Activated naive CD8-positive, alpha-beta T cell (primary cell): Measurements from ENCODE around the gene SMAP2.

Source experiments
- H3K27ac Mint-ChIP-seq: one replicate; pipeline ENCODE4 v1.8.0; 2021; ENCODE audit warnings: mixed read lengths
- H3K27me3 Mint-ChIP-seq: one replicate; pipeline ENCODE4 v1.8.0; 2021; ENCODE audit warnings: mixed read lengths
- H3K36me3 Mint-ChIP-seq: one replicate; pipeline ENCODE4 v1.8.0; 2021; ENCODE audit warnings: mixed read lengths
- H3K4me1 Mint-ChIP-seq: one replicate; pipeline ENCODE4 v1.8.0; 2021; ENCODE audit warnings: low read depth, mixed read lengths
- H3K4me3 Mint-ChIP-seq: one replicate; pipeline ENCODE4 v1.8.0; 2021; ENCODE audit warnings: mild to moderate bottlenecking, mixed read lengths
- H3K9me3 Mint-ChIP-seq: one replicate; pipeline ENCODE4 v1.8.0; 2021; ENCODE audit warnings: low read depth, mixed read lengths

Gene SMAP2

DNA sequence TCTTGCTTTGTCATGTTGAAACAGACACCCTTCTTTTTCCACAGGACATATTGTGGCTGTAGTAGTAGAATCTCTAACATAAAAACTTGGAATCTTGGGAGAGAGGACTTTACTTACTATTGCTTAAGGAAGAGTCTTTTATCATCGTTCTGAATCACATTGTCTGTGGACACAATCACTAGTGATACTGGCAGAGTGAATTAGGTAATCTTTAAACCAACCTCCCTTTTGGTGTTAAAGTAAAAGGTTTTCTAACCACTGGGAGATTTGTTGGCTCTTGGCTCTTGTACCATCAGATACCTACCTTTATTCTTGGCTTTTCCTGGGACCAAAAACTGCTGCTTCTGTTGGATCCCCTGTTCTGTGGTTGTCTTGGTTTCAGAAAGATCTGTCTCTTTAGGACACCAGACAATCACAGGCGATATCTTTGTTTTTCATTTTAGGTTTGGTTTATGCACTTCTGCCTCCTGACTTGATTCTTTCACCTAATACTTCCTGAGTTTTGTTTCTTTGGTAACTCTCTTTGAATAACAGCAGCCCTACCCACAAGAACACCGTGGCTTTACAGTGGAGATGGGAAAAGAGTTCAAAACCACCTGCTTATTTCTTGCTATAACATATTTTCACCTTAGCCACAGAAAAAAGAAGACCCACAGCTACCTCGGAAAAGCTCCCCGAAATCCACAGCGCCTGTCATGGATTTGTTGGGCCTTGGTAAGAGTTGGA lies 40.2 kb downstream of the SMAP2 start:
- Mint-ChIP-seq H3K36me3 (peaks cover 33% of the 10 kb centered on the region), H3K9me3 (no peaks in the 10 kb centered on the region), H3K27me3 (no peaks in the 10 kb centered on the region), H3K4me3 (peak overlapping the region; percentile 41), H3K4me1 (peaks cover 56% of the 10 kb centered on the region), H3K27ac (peak overlapping the region; percentile 93)

DNA sequence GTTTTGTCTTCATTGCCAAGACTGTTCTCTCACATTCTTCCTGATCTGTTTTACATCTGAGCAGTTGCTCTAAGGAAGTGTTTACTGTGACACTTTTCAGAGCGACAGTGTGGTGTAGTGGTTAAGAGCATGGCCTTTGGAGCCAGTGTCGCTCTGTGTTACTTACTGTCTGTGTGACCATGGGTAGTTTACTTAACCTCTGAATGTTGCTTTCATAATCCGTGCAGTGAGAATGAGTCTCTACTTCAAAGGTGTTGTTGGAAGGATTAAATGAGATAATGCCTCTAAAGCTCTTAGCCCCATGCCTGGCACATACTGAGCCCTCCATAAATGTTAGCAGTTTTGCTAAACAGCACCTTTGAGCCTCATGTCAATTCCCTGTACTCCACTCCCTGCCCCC lies 40.8 kb downstream of the SMAP2 start:
- H3K27ac Mint-ChIP-seq, result peak overlapping the region; percentile 93
- H3K36me3 Mint-ChIP-seq, result peaks cover 35% of the 10 kb centered on the region
- H3K4me3 Mint-ChIP-seq, result peak overlapping the region; percentile 41
- no peaks in the 10 kb centered on the region for H3K9me3 Mint-ChIP-seq
- no peaks in the 10 kb centered on the region for H3K27me3 Mint-ChIP-seq
- H3K4me1 Mint-ChIP-seq, result peaks cover 54% of the 10 kb centered on the region

DNA sequence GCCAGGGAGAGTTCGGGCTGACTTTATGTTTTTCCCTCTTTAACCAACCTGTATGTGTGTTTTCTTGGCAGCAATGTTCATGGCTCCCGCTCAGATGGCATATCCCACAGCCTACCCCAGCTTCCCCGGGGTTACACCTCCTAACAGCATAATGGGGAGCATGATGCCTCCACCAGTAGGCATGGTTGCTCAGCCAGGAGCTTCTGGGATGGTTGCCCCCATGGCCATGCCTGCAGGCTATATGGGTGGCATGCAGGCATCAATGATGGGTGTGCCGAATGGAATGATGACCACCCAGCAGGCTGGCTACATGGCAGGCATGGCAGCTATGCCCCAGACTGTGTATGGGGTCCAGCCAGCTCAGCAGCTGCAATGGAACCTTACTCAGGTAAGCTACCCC lies 43.2 kb downstream of the SMAP2 start:
- Mint-ChIP-seq H3K36me3 (peaks cover 43% of the 10 kb centered on the region), H3K4me1 (peaks cover 58% of the 10 kb centered on the region), H3K9me3 (no peaks in the 10 kb centered on the region), H3K4me3 (no peak overlapping the region), H3K27ac (peak overlapping the region; percentile 34), H3K27me3 (no peaks in the 10 kb centered on the region)

DNA sequence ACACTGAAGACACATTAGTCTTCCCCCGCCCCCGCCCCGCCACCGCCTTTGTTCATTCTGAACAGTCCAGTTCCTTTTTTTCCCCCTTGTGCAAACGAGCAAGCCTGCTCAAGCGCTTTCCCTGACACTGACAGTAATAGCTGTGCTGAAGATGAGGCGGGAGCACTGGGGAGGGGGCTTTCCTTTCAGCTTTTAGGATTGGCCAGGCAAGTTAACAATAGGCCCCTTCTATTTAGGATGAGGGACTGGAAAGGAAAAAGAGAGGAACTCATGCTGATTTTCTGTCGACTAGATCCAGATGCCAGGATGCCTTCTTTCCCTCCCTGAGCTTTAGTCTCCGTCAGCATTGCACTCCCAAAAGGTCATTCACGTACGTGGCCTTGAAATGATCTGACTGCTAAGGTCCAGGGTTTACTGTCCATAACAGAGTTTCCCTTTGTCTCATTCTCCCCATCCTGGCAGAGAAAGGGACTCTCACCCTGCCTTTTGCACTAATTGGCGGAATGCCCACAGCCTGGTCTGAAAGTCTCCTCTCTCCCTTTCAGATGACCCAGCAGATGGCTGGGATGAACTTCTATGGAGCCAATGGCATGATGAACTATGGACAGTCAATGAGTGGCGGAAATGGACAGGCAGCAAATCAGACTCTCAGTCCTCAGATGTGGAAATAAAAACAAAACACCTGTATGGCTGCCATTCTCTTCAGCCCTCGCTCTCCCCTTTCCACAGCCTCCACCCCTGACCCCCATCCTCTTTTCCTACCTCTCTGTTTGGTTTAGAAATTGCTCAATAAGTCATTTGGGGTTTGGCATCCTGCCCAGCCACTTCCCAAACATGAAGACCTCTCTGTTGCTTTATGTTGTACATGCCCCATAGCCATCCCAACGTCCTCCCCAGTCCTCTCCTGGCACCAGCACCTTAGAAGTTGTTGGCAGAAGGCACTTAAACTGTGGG lies 48.2 kb downstream of the SMAP2 start:
- Mint-ChIP-seq H3K9me3 (no peaks in the 10 kb centered on the region), H3K4me3 (no peak overlapping the region), H3K4me1 (peaks cover 23% of the 10 kb centered on the region), H3K36me3 (peaks cover 35% of the 10 kb centered on the region), H3K27ac (peak overlapping the region; percentile 37), H3K27me3 (no peaks in the 10 kb centered on the region)

DNA sequence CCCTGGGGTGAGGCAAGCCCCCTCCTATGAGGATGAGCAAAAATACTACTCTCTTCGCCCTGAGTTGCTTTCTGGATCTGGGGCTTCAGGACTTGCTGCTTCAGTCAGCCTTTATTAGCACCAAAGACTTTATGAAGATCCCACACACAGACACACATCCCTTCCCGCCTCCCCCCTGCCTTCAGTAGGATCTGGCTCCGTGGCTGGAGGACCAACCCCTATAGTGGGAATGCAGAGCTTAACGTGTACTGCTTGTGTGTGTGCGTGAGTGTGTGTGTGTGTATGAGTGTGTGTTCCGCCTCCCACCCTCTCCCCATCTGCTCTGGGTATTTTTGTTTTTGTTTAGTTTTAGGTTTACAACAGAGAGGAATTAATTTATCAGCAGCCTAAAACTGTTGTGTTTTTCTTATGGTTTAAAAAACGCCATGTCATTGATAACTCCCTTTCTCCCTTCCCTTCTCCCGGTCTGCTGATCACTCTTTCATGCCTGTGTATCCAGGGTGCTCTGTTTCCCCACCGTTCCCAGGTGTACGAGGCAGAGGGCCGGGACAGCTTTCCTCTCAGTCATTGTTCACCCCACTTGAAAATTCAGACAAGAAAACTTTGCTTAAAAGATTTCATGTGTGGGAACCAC lies 49.2 kb downstream of the SMAP2 start:
- H3K4me3 Mint-ChIP-seq, result no peak overlapping the region
- H3K27ac Mint-ChIP-seq, result peak overlapping the region; percentile 73
- no peaks in the 10 kb centered on the region for H3K9me3 Mint-ChIP-seq
- H3K36me3 Mint-ChIP-seq, result peaks cover 28% of the 10 kb centered on the region
- H3K27me3 Mint-ChIP-seq, result no peaks in the 10 kb centered on the region
- H3K4me1 Mint-ChIP-seq, result peaks cover 18% of the 10 kb centered on the region

DNA sequence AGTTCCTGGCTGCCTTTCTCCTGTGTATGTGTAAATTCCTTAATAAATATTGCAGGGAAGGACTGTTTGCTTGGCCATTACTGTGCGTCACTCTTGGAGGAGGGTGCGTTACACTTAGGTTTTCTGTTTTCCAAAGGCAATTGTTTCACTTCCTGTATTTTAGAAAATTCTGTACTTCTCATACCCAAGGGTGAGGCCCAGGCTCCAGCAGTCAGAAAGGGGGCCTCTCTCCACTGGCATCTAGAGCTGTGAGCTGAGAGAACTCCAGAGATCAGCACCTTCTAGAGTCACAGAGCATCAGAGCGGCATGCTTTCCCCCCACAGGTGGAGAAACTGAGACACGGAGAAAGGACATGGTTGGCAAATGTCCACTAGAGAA lies 49.7 kb downstream of the SMAP2 start:
- H3K4me3 Mint-ChIP-seq, result no peak overlapping the region
- H3K27ac Mint-ChIP-seq, result no peak overlapping the region
- peaks cover 18% of the 10 kb centered on the region for H3K4me1 Mint-ChIP-seq
- H3K36me3 Mint-ChIP-seq, result peaks cover 24% of the 10 kb centered on the region
- no peaks in the 10 kb centered on the region for H3K27me3 Mint-ChIP-seq
- H3K9me3 Mint-ChIP-seq, result no peaks in the 10 kb centered on the region

DNA sequence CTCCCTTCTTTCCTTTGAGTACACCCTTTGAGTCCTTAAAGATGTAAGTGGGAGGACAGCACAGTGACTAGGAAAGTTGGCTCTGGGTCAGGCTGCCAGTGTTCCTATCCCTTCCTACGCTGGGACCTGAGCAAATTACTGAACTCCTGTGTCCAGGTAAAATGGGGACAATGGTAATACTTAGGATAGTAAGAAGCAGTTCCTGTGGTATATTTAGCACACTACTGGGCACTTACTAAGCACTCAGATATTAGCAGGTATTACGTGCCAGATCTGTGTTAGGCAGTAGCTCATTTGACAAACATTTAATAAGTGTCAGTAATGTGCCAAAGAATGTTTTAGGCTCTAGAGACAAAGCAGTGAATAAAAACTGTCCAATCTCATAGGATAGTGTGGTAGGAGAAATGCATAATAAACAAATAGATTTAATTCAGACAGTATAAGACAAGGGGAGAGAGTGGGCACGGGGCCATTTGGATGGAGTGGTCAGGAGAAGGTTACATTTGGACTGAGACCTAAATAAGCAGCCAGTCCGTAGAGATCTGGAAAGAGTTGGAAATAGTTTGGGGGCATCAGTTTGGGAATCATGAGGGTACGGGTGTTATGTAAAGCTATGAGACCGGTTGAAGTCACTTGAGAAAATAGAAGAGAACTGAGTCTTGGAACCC lies 50.6 kb downstream of the SMAP2 start:
- peaks cover 18% of the 10 kb centered on the region for H3K4me1 Mint-ChIP-seq
- H3K27ac Mint-ChIP-seq, result peak overlapping the region; percentile 72
- H3K36me3 Mint-ChIP-seq, result peaks cover 18% of the 10 kb centered on the region

DNA sequence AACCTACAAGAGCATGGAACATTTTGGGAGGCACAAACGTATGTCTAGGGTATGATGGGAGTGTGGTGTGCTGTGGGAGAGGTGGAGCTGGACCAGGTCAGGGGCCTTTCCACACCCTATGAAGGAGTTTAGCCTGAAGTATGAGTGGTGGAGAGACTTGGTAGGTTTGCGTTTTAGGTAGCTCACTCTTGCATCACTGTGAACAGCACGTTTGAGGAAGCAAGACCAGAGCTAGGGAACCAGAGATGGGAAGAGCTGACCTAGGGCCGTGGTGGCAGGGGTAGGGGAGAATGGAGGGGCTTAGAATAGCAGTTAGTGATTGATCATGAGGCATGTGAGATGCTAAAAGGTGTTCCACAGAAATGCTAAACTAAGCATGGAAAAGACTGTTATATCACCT lies 51.7 kb downstream of the SMAP2 start:
- Mint-ChIP-seq H3K27me3 (no peaks in the 10 kb centered on the region), H3K4me1 (peaks cover 15% of the 10 kb centered on the region), H3K4me3 (no peak overlapping the region), H3K9me3 (no peaks in the 10 kb centered on the region), H3K36me3 (peaks cover 16% of the 10 kb centered on the region), H3K27ac (peak overlapping the region; percentile 41)

More for the DNA sequence above, 50.6 kb downstream of the SMAP2 start:
- Mint-ChIP-seq H3K27me3 (no peaks in the 10 kb centered on the region), H3K9me3 (no peaks in the 10 kb centered on the region), H3K4me3 (no peak overlapping the region)

DNA sequence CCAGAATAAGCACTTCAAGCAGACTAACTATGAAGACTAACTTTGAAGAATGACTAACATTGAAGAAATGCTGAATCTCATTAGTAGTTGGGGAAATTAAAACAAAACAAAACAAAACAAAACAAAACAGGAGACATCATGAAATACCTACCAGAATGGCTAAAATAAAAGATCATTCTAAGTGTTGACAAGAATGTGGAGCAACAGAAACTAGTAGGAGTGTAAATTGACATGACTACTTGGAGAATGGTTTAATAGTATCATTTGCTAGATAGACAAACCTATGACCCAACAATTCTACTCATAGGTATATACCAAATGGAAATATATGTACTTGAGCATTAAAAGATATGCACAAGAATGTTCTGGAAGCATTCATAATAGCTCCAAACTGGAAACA lies 57.9 kb downstream of the SMAP2 start:
- Mint-ChIP-seq H3K27me3 (no peaks in the 10 kb centered on the region), H3K9me3 (peaks cover 6% of the 10 kb centered on the region), H3K27ac (no peak overlapping the region), H3K4me3 (no peak overlapping the region), H3K4me1 (no peaks in the 10 kb centered on the region), H3K36me3 (no peaks in the 10 kb centered on the region)

DNA sequence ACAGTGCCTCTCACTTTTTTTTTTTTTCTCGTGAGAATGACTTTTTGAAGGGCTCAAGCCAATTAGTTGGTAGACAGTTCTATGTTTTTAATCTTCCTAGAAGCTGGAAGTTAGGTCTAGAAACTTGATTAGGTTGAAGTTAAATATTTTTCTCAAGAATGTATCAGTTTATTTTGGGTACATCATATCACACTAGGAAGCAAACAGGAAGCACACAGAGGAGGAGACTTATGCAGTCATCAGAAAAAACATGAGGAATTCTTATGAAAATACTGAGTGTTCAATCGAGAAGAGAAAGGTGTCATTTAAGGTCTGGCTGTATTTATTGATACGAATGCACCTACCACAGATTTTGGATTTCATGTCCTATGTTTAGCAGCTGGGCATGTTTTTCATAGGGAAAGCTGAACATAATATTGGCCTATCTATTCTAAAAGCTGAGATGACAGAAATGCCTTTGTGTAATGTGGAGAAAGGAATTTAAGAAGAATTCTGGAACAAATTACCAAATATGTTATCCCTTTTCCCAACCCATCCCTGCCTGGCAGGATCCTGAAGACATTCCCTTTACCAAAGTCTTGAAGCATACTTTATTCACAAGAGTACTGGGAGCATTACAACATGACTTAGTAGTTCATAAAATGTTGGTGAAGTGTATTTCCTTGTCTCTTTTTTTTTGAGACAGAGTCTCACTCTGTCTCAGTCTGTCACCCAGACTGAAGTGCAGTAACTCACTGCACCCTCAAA lies 59.3 kb downstream of the SMAP2 start:
- Mint-ChIP-seq H3K36me3 (no peaks in the 10 kb centered on the region), H3K27ac (no peak overlapping the region), H3K9me3 (peaks cover 6% of the 10 kb centered on the region), H3K4me3 (no peak overlapping the region), H3K4me1 (no peaks in the 10 kb centered on the region), H3K27me3 (no peaks in the 10 kb centered on the region)

DNA sequence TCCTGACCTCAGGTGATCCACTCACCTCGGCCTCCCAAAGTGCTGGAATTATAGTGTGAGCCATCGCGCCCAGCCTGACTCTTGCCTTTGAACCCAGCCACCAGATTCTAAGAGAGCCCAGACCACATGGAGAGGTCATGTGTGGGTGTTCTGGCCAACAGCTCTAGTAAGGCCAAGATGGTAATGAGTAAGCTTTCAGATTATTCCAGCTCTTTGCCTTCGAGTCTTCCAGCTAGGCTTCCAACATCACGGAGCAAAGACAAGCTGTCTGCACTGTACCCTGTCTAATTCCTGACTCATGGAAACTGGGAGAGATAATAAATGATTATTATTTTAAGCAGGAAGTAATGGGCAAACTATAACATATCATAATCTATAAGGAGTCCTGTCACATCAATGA lies 61.9 kb downstream of the SMAP2 start:
- peaks cover 5% of the 10 kb centered on the region for H3K4me1 Mint-ChIP-seq
- H3K9me3 Mint-ChIP-seq, result peaks cover 6% of the 10 kb centered on the region
- H3K27ac Mint-ChIP-seq, result no peak overlapping the region
- H3K36me3 Mint-ChIP-seq, result no peaks in the 10 kb centered on the region
- no peaks in the 10 kb centered on the region for H3K27me3 Mint-ChIP-seq
- H3K4me3 Mint-ChIP-seq, result no peak overlapping the region

DNA sequence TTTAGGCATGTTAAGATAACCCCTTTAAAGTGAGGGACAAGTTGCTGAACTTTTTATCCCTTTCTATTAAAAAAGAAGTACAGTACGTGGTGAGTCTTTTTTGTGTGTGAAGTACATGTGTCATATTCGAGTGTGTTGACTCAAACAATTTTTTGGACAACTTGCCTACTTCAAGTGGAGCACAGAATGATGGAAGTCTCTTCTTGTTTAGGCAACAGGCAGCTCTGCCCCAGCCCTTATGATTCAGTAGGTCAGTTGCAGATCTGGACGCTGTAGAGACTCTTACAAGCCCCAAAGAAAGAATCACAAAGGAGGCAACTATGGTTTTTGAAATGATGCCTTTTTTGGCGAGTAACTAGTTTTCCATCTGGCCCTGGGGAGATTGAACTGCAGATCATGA lies 62.3 kb downstream of the SMAP2 start:
- Mint-ChIP-seq H3K4me3 (no peak overlapping the region), H3K9me3 (peaks cover 6% of the 10 kb centered on the region), H3K36me3 (no peaks in the 10 kb centered on the region), H3K27ac (no peak overlapping the region), H3K27me3 (no peaks in the 10 kb centered on the region), H3K4me1 (peaks cover 5% of the 10 kb centered on the region)

DNA sequence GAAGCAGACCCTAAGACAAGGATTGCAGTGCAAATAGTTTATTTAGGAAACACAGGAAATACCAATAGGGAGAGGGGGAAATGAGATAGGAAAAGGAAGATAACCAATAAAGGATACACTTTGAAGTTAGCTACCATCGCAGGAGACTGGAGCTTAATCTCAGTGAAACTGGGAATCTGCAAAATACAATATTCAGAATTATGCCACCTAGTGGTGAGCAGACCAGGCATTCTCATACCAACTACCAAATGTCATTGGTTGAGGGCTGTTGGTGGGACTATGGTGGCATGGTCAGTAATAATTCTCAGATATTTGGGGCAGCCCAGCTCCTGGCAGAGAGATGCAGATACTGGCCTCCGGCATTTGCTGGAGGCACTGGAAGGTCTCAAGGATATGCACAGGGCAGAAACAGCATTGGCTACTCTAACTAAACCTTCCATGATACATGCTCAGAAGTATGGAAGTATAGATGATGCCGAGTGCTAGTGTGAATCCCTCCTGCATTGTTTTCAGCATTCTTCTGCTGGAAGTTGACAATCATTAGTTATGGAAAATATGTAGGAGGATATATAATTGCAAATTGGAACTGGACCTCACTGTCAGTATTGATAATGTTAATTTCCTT lies 65.0 kb downstream of the SMAP2 start:
- H3K4me1 Mint-ChIP-seq, result peaks cover 5% of the 10 kb centered on the region

DNA sequence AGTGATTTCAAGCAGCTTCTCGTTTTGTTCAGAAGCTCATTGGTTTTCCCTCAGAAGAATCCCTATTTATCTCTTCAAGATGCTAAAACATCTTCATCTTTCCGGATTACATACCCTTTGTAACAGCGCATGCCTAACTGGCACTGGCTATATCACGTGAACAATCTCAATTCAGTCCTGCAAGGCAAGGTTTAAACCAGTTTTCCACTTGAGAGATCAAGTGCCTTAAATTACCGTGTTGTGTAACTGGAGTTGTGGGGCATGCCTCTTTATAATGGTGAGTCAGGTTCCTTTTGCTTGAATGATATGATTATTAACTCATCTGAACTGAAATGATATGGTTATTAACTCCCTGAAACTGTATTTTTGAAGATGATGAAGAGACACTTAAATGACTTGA lies 65.7 kb downstream of the SMAP2 start:
- Mint-ChIP-seq H3K27ac (no peak overlapping the region), H3K36me3 (peaks cover 3% of the 10 kb centered on the region), H3K27me3 (no peaks in the 10 kb centered on the region), H3K4me1 (peaks cover 5% of the 10 kb centered on the region), H3K4me3 (no peak overlapping the region), H3K9me3 (no peaks in the 10 kb centered on the region)

More for the DNA sequence above, 65.0 kb downstream of the SMAP2 start:
- Mint-ChIP-seq H3K27ac (no peak overlapping the region), H3K4me3 (no peak overlapping the region), H3K36me3 (no peaks in the 10 kb centered on the region), H3K9me3 (no peaks in the 10 kb centered on the region), H3K27me3 (no peaks in the 10 kb centered on the region)
